ENCODE measurements around the gene MEI4.
"Not testable (repeated sequence)": the region's sequence is repeated elsewhere in the genome, so short reads cannot be mapped to it uniquely, and the experiment has no call there.

Gene MEI4

DNA sequence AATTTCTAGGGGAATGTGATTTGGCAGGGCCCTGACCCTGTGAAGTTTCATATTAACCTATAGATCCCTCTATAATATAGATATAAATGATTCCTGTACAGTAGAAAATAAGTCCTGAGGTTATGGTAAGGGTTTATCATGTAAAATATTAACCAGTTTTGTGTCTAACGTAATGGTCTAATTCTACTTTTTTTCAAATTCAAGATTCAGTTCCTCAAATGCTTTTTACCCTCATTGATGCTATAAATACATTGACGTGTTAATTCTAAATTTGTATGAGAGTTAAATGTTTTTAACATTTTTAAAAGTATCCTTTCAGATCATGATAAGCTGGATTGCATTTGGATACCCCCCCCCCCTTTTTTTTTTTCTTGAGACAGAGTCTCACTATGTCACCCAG lies 169.4 kb downstream of the MEI4 start:
- ChIA-PET CTCF (no interaction called here), POLR2A (no interaction called here)
- DNase-seq (ENCODE audit: extremely low spot score), result no peak
- TF ChIP-seq, protein P1, sequence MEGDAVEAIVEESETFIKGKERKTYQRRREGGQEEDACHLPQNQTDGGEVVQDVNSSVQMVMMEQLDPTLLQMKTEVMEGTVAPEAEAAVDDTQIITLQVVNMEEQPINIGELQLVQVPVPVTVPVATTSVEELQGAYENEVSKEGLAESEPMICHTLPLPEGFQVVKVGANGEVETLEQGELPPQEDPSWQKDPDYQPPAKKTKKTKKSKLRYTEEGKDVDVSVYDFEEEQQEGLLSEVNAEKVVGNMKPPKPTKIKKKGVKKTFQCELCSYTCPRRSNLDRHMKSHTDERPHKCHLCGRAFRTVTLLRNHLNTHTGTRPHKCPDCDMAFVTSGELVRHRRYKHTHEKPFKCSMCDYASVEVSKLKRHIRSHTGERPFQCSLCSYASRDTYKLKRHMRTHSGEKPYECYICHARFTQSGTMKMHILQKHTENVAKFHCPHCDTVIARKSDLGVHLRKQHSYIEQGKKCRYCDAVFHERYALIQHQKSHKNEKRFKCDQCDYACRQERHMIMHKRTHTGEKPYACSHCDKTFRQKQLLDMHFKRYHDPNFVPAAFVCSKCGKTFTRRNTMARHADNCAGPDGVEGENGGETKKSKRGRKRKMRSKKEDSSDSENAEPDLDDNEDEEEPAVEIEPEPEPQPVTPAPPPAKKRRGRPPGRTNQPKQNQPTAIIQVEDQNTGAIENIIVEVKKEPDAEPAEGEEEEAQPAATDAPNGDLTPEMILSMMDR (IDR thresholded peaks at IDR 0.05; ENCODE audit: control extremely low read depth, extremely low read depth, low read depth, missing control alignments), result no peak

DNA sequence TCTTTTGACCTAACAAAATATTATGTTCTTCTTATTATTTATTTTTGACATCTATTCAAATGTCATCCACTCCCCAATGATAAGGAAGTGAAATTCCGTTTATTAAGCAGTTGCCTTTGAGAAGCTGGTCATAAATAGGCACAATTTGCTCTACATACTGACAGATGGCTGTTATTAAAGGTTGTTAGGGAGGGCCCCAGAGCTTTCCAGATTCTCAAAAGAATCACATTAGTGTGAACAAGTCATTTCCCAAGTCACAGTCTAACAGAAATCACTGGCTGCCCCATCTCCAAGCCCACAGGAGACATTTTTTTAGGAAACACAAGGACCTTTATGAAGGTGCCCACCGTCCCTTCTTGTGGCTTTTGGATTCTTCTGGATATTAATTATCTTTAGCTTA lies 172.4 kb downstream of the MEI4 start:
- DNase-seq (ENCODE audit: extremely low spot score), result no peak
- TF ChIP-seq, protein P1 (IDR thresholded peaks at IDR 0.05; ENCODE audit: control extremely low read depth, extremely low read depth, low read depth, missing control alignments), result no peak
- POLR2A ChIA-PET, result no interaction called here
- CTCF ChIA-PET, result interaction anchor here (2.0 kb wide), 1 partner anchor 12 kb away, joined by 5 read pairs; no protein-coding TSS in a partner anchor

DNA sequence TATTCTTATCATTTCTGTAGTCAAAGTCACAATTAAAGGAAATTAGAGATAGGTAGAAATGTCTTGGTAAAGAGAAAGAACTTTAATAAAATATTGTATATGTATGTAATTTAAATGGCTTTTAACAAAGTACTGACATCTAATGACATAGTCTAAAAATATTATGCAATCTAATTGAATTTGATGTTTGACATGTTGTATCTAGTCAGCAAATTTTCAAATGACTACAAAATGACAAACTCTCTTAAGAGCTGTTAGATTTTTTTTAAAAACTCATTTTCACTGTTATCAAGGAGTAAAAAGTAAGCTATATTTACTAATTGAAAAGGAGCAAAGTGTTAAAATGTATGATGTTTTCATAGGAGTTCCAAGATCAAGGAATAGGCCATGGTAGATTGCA lies 176.9 kb downstream of the MEI4 start:
- TF ChIP-seq, protein P1 (IDR thresholded peaks at IDR 0.05; ENCODE audit: control extremely low read depth, extremely low read depth, low read depth, missing control alignments), result no peak
- ChIA-PET CTCF (interaction anchor here (1.4 kb wide), 1 partner anchor 19 kb away, joined by 3 read pairs; no protein-coding TSS in a partner anchor), POLR2A (no interaction called here)

GRCh38 chr6:77833749-77834148 lies 180.9 kb downstream of the MEI4 start:
- CTCF ChIA-PET, result interaction anchor here (1.3 kb wide), 2 partner anchors 42 to 529 kb away, joined by 3 read pairs; no protein-coding TSS in a partner anchor
- DNase-seq (ENCODE audit: extremely low spot score); POLR2A ChIA-PET: not testable (repeated sequence)

More for the DNA sequence above, 176.9 kb downstream of the MEI4 start:
- no peak for DNase-seq (ENCODE audit: extremely low spot score)

DNA sequence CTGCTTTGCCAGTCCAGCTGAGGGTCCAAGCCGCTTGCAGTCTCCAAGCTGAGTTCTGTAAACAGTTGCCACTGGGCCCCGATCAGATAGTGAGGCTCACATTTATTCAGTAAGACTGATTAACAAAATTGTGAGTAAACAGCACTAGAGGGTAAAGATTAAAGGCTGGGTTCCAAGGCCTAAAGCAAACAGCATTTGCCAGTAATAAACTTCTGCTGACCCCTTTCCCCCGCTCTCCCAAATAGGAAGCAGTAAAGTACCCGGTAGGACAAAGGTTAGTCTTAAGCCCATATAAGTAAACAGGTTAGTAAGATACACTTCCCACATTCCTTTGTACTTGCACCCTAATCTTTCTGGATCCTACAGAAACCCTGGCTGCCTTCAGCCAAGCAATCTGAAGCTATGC lies 181.8 kb downstream of the MEI4 start:
- ChIA-PET CTCF (interaction anchor here (1.3 kb wide), 1 partner anchor 41 kb away, joined by 3 read pairs; no protein-coding TSS in a partner anchor), POLR2A (no interaction called here)
- DNase-seq (ENCODE audit: extremely low spot score), result no peak
- TF ChIP-seq, protein P1 (IDR thresholded peaks at IDR 0.05; ENCODE audit: control extremely low read depth, extremely low read depth, low read depth, missing control alignments), result no peak

- DNase-seq (ENCODE audit: extremely low spot score), result no peak
- CTCF ChIA-PET, result interaction anchor here (1.9 kb wide), 1 partner anchor 9 kb away, joined by 5 read pairs; no protein-coding TSS in a partner anchor
- POLR2A ChIA-PET, result no interaction called here
- TF ChIP-seq, protein P1 (IDR thresholded peaks at IDR 0.05; ENCODE audit: control extremely low read depth, extremely low read depth, low read depth, missing control alignments), result no peak
Observed at GRCh38 chr6:77837034-77837784, 184.4 kb downstream of the MEI4 start.

GRCh38 chr6:77839292-77839691 lies 186.5 kb downstream of the MEI4 start:
- POLR2A ChIA-PET, result no interaction called here
- TF ChIP-seq, protein P1 (IDR thresholded peaks at IDR 0.05; ENCODE audit: control extremely low read depth, extremely low read depth, low read depth, missing control alignments), result no peak
- DNase-seq (ENCODE audit: extremely low spot score), result no peak
- CTCF ChIA-PET, result no interaction called here
